Heart left ventricle (tissue), 16 donors: Measurements from ENCODE around the gene ANO4. TPM values are rescaled to one million over a fixed set of nuclear protein-coding genes. Genes with fewer than 3 reads are reported as not detected.

Source experiments
- ATAC-seq, 4 donors: fragments of 200-7000 bp; cut with Tn5 transposase; one replicate each; pipeline ENCODE4 v1.9.1; 2020 to 2022; ENCODE audit warnings: moderate library complexity in 4 of 4, mild to moderate bottlenecking in 3 of 4, moderate number of reproducible peaks in 1 of 4
- DNase-seq, 5 donors: peaks; one replicate each; pipeline ENCODE4 v3.0.0-alpha.2; 2020
- H3K27ac ChIP-seq, 12 donors: fragments of 200-600 bp; sonication (generic) in 4 of 12; one replicate each; pipeline versions ENCODE4 v1.5.0 to v1.8.0; 2016 to 2022; ENCODE audit warnings: mild to moderate bottlenecking in 2 of 12
- H3K27me3 ChIP-seq, 9 donors: fragments of 200-600 bp; sonication (generic) in 2 of 9; one replicate each; pipeline versions ENCODE4 v1.5.1 to v1.8.0; 2016 to 2022; ENCODE audit warnings: mild to moderate bottlenecking in 3 of 9
- H3K36me3 ChIP-seq, 9 donors: fragments of 200-600 bp; sonication (generic) in 2 of 9; one replicate each; pipeline versions ENCODE4 v1.5.0 to v1.8.0; 2018 to 2022; ENCODE audit warnings: mild to moderate bottlenecking in 2 of 9
- H3K4me1 ChIP-seq, 12 donors: fragments of 200-600 bp; sonication (generic) in 4 of 12; one replicate each; pipeline versions ENCODE4 v1.5.0 to v1.8.0; 2016 to 2022; ENCODE audit warnings: mild to moderate bottlenecking in 3 of 12
- H3K4me3 ChIP-seq, 12 donors: fragments of 200-600 bp; sonication (generic) in 4 of 12; one replicate each; pipeline versions ENCODE4 v1.5.0 to v1.8.0; 2017 to 2022; ENCODE audit warnings: mild to moderate bottlenecking in 9 of 12, moderate library complexity in 4 of 12
- H3K9me3 ChIP-seq, 12 donors: fragments of 200-600 bp; sonication (generic) in 4 of 12; one replicate each; pipeline versions ENCODE4 v1.5.0 to v1.8.0; 2016 to 2022; ENCODE audit warnings: mild to moderate bottlenecking in 1 of 12
- CTCF ChIP-seq, 12 donors: fragments of 200-600 bp; sonication (generic) in 4 of 12; IDR thresholded peaks; one replicate each; pipeline versions ENCODE4 v1.5.0 to v1.8.0; 2018 to 2022; ENCODE audit warnings: antibody characterized with exemption in 12 of 12, mild to moderate bottlenecking in 5 of 12
- POLR2A ChIP-seq, 2 donors: fragments of 450-650 bp; IDR thresholded peaks; one replicate each; pipeline ENCODE4 v1.6.1; 2017; ENCODE audit warnings: antibody characterized with exemption in 2 of 2, mild to moderate bottlenecking in 2 of 2, moderate library complexity in 2 of 2
- WGBS, 4 donors: extraction: QIAGEN DNeasy Blood & Tissue Kit in 2 of 4; methylation state at CpG; one replicate each; pipeline versions ENCODE4 v1.1.5 to v1.1.7; 2013 to 2018; 5-methylcytosine and 5-hydroxymethylcytosine counted together
- intact Hi-C, 10 donors: fragments of 100-400 bp; cut with DNase I; formaldehyde crosslinking; loops; one replicate each; pipeline versions ENCODE4 v1.11.1 to v1.14.2; 2022
- polyA plus RNA-seq, 2 donors: library from polyadenylated mRNA; stranded (reverse); fragments of 200-250 nt; gene quantifications; one replicate each; pipeline ENCODE4 v1.2.3, GENCODE V29; 2013
- total RNA-seq, 9 donors: library from RNA; depleted of rRNA in 2 of 9; stranded (reverse); fragments of >200 nt in 2 of 9; fragmentation: NEBNext Ultra II Directional in 3 of 9; extraction: Animal tissue kit (Norgen Biotek cat#: 25700) in 3 of 9; gene quantifications; one replicate each; pipeline versions ENCODE4 v1.1.0 to v1.2.4, GENCODE V29; 2016 to 2023
- donor health status: ischemic (EF 13 %, LVEDD 7.1; RV severe dilation, severe dysfunction).
- donor health status: healthy with polysubstance abuse.
- donor health status: DM: no; HTN: yes; CAD: no.
- donor health status: DM: no; HTN: no; CAD: no.
- donor health status: ischemic (EF 25% LVEDD 6.9; RV normal size, moderate dysfunction).
- donor health status: ischemic (EF 25% LVEDD 5.7; RV mildly dilated, moderate dysfunction).
- donor health status: healthy.
- donor health status: DM: yes; HTN: yes; CAD: no.
- donor health status: ischemic (EF 35%, LVEDD 5.7; RV mildly dilated, moderate dysfunction).
- donor health status: nonischemic (EF 11% LVEDD 7.7; RV severe dilation, severe dysfunction).
- donor health status: DM: yes; HTN: yes; CAD: no.
- donor health status: PGD.
- donor health status: ischemic (EF 29% LVEDD 5.4; RV normal size, mild dysfunction).
- donor health status: nonischemic (EF 23%, LVEDD 6.1; RV moderate dilation, normal function).

The ANO4 gene
- total and polyA plus RNA-seq, 11 donors, result 0.05 to 0.50 (median 0.12) TPM; not detected in 6

GRCh38 chr12:100823963-100824362 lies 29.4 kb downstream of the ANO4 start:
- intact Hi-C loops, result no loop called here
- DNase-seq, result no peak
- TF ChIP-seq CTCF (IDR thresholded peaks at IDR 0.05), result no peak
- TF ChIP-seq POLR2A (IDR thresholded peaks at IDR 0.05), result no peak
- H3K9me3 ChIP-seq, result no peaks in the 10 kb centered on the region
- H3K27ac ChIP-seq, result no peak overlapping the region
- H3K27me3 ChIP-seq, result no peaks in the 10 kb centered on the region
- ATAC-seq, result no peak
- no peak overlapping the region for H3K4me3 ChIP-seq
- 43 to 64% (median 55%) methylated on average over 1 of the region's 1 CpG for WGBS, 4 donors
- no peaks in the 10 kb centered on the region for H3K36me3 ChIP-seq
- no peaks in the 10 kb centered on the region for H3K4me1 ChIP-seq

DNA sequence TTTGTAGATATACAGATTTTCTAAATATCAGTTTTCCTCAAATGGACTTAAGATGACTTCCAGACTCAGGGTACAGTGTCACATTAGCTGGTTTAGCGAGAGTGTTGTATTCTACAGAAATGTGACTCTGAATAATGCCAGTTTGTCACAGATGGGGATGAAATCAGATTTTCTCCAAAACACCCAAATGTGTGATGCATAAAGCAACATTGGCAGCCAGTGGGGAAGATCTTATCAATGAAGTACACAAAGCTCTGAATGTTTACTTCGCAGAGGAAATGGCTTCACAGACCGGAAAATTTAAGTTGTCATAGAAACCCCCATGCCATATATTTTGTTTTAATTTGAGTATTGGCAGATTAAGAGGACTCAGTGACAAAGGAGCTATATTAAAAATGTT lies 29.9 kb downstream of the ANO4 start:
- ATAC-seq (no peak), DNase-seq (no peak)
- 63 to 75% (median 70%) methylated on average over 3 of the region's 3 CpGs for WGBS, 4 donors
- Histone ChIP-seq H3K4me1 (no peaks in the 10 kb centered on the region), H3K27me3 (no peaks in the 10 kb centered on the region), H3K9me3 (no peaks in the 10 kb centered on the region), H3K27ac (no peak overlapping the region), H3K4me3 (no peak overlapping the region), H3K36me3 (no peaks in the 10 kb centered on the region)
- intact Hi-C loops, result no loop called here
- TF ChIP-seq POLR2A (IDR thresholded peaks at IDR 0.05) (no peak), CTCF (IDR thresholded peaks at IDR 0.05) (no peak)

GRCh38 chr12:100826323-100826722 lies 31.7 kb downstream of the ANO4 start:
- H3K27ac ChIP-seq, result no peak overlapping the region
- no peak for ATAC-seq
- TF ChIP-seq POLR2A (IDR thresholded peaks at IDR 0.05) (no peak), CTCF (IDR thresholded peaks at IDR 0.05) (no peak)
- intact Hi-C loops, result no loop called here
- H3K27me3 ChIP-seq, result no peaks in the 10 kb centered on the region
- DNase-seq, result peak in 2 of 5 donors; percentile 8 to 33
- no peaks in the 10 kb centered on the region for H3K36me3 ChIP-seq
- H3K4me1 ChIP-seq, result no peaks in the 10 kb centered on the region
- H3K9me3 ChIP-seq, result no peaks in the 10 kb centered on the region
- no peak overlapping the region for H3K4me3 ChIP-seq
- 10 to 15% (median 11%) methylated on average over 4 of the region's 4 CpGs for WGBS, 4 donors

GRCh38 chr12:100827901-100828520 lies 33.4 kb downstream of the ANO4 start:
- peak in 10 of 12 donors; percentile 8 to 43 (median 18) for TF ChIP-seq CTCF (IDR thresholded peaks at IDR 0.05)
- TF ChIP-seq POLR2A (IDR thresholded peaks at IDR 0.05), result no peak
- DNase-seq (no peak), ATAC-seq (no peak)
- no peak overlapping the region for H3K4me3 ChIP-seq
- intact Hi-C loops, result no loop called here
- no peaks in the 10 kb centered on the region for H3K9me3 ChIP-seq
- WGBS, 4 donors, result 46 to 66% (median 51%) methylated on average over 4 of the region's 4 CpGs
- no peaks in the 10 kb centered on the region for H3K36me3 ChIP-seq
- no peak overlapping the region for H3K27ac ChIP-seq
- no peaks in the 10 kb centered on the region for H3K27me3 ChIP-seq
- H3K4me1 ChIP-seq, result no peaks in the 10 kb centered on the region
